DMS53 treated with DMSO at 0.1 percent for 48 hours (cell line): ENCODE measurements around the gene COL4A2.

Source experiments
- DNase-seq: peaks from one replicate; lab custom pipeline; 2025; ENCODE audit not compliant: unreplicated experiment; lab: John Stamatoyannopoulos, UW

Gene COL4A2

DNA sequence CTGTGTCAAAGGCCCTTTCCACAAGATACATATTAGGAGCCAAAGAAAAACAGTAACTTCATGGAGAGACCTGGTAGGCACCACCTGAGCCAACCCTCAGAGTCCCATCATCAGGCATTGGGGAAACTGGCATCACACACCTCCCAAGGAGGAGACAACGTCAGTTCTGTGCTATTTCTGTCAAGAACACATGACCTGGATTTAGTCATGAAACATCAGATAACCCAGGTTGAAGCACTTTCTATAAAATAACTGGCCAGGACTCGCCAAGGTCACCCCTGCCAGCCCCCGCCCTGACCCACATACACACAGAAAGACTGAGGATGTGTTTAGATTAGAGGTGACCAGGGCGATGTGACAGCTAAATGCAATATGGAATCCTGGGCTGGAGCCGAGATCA lies 35.8 kb upstream of the COL4A2 start:
- DNase-seq: no peak

DNA sequence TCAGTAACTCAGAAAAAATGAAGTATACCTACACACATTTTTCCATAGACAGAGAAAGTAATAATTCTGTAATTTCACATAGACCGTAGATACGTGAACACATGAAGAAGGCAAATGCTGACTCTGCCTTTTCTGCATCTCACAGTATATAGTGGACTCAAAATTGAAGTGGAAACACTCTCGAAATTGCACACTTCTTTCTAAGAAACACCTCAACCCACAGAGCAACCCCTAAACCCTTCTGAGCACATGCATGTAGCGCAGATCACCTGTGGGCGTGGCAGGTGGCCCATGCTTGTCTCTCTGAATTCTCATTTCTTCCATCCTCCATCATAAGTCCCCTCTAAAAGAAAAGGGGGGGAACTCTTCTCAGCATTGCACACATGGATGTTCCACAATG lies 34.9 kb upstream of the COL4A2 start:
- no peak for DNase-seq

DNA sequence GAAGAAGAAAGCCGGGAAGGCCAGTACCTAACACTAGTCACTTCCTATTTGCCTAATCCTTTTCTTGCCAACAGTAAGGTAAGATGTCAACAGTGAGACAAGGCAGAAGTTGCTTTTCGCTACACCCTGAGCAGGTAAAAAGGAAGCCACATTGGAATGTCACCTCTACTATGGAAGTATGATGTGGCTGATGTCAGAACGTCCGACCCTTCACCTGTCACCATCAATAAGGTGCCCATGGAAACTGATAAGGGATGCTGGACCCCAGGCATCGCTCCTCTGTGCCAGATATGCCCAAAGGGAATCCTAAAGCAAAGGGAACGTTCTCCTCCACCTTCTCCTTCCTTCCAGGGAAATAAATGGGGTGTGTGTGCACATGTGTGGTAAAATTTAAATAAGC lies 34.4 kb upstream of the COL4A2 start:
- no peak for DNase-seq

DNA sequence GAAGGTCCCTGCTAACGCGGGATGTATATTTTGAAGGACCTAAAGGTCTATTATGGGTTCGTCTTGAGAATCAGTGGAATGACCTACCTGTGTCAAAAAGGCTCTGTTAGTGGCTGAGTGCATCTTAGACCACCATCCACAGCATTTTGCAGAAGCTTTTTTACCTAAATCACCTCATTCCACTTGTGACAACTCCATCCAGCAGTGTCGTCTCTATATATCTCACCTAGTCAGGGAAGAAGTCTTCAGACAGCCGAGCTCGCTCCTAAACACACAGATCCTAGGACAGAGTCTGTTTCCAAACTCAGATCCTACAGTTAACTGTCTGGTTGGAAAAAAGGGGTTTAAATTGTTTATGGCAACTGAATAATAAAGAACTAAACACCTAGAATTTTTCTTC lies 33.8 kb upstream of the COL4A2 start:
- DNase-seq: no peak

DNA sequence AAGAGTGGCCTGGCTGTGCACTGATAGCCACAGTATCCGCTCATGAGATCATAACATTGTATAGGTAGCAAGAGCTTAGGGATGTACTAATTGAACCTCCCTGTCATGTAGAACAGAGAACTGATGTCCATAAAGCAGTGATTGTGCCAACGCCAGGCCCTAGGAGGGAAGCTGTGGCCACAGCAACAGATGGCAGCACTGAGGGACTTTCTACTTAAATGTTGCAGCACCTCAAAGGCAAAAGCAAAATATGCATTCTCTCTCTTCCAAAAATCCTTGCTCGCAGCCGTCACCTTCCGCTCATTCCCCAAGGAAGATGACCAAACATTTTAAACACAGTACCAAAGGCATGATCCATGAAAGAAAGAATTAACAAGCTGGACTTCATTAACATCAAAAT lies 32.4 kb upstream of the COL4A2 start:
- no peak for DNase-seq

DNA sequence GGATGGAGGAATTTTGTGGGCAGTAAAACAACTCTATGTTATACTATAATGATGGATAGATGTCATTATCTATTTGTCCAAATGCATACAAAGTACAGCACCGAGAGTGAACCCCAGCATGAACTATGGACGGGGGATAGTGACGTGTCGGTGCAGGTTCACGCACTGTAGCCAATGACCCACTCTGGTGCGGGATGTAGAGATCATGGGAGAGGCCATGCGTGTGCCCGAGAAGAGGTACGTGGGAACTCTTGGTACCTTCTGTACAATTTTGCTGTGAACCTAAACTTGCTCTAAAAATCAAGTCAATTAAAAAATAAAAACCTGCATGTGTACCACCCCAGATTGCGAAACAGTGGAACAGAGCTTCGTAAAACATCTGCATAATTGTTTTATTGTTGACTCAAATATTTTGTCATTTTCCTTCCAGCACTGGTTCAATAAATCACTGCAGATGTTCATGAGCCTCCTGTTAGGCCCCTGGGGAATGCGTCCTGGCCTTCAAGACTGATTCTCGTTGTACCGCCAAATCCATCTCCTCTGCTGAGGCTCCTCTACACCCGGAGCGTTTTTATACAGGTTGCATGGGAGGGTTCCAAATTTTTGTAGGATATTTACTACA lies 31.0 kb upstream of the COL4A2 start:
- DNase-seq: no peak

DNA sequence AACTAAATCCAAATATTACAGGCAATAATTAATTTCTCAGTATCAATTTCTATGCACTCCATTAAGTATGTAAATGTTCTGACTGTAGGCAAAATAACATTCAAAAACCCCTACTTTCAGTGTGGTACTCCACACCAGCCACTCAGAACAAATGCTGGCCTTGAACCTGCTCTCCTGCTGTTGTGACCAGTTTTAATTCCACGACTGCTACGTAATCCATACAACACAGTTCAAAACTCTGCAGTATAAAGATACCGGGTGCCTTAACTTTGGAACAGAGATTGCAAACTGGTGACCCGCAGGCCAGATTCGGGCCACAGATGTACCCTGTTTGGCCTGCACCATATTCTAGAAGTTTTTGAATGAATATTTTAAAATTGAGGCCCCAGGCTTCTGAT lies 30.5 kb upstream of the COL4A2 start:
- no peak for DNase-seq

DNA sequence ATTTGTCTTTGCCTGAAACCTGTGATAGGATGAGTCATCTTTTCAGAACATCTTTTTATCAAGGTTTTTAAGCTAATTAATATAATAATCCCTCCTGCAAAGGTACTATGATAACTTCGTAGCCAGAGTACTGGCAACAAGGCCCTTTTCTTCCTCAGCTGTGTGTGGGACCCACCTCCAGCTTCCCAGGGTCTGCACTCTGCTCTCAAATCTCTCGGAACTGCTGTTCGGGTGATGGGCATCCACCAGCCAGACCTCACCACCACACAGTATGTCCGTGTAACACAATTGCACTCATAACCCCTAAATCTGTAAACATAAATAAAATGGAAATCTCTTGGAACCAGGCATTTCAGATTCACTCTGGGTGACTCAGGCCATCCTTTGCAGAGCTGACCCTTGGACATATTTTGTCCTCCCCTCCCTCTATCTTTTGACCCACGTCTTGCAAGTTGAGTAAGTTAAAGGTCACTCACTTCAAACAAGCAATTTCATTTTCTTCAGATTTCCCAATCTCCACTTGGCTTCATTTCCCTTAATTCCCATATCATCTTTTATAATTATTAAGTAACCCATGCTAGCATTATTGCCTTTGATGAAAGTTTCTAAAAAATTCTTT lies 29.6 kb upstream of the COL4A2 start:
- no peak for DNase-seq

DNA sequence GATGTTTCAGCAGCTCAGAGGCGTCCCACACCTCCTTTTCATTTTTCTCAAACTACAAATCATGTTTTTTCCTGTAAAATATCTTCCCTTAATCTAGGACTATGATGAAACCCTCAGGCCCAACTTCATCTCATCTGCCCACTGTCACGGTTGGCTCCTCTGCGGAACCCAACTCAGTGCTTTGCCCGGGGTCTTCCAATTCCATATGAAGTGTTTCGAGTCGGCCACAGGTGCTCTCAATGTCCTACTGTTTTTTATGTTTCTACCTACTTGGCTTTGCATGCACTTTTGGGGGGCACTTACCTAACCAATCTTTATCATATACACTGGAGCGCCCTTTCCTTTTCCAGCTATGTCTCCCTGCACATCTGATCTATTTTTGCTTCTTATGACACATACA lies 28.2 kb upstream of the COL4A2 start:
- DNase-seq: no peak

DNA sequence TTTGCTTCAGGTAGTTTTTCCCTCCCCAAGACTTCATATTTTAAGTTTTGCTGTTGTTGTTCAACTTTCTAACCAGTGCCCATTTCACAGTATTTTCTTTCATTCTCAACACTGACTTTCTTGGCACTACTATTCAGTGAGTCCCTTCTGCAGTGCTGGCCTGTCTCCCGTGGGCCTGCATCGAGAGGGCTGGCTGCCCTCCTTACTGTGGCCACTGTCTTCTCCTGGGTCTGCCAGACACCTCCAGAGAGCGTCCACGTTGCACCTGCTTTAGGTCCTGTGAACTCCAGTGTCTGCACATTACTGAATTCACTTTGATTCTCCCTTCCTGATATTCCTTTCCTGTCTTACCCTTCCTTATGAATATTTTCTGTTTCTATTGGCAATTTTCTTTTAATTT lies 27.4 kb upstream of the COL4A2 start:
- DNase-seq: no peak

DNA sequence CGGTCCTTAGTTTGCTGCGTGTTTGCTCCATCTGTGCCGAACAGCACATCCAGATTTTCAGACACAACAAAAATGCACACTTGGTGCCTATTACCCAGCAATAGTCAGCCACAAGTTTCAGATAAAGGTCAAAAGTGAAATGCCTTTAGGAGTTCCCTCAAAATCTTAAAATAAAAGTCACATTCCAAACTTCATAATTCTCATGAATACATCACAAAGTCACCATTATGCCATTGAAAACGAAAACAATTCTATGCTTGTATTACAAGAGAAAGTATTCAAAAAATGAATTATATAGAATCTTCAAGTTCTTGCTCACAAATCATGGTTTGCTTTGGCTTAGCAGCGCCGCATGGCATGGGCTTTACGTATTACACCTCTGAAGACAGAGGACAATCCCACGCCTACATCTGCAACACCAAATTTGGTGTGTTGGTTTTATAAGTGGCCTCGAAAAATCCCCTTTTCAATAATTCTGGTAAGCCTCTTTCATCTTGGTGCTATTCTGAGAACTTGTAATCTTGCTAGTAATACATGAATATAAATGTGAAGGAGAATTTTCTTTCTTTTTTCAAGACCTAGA lies 26.8 kb upstream of the COL4A2 start:
- no peak for DNase-seq

DNA sequence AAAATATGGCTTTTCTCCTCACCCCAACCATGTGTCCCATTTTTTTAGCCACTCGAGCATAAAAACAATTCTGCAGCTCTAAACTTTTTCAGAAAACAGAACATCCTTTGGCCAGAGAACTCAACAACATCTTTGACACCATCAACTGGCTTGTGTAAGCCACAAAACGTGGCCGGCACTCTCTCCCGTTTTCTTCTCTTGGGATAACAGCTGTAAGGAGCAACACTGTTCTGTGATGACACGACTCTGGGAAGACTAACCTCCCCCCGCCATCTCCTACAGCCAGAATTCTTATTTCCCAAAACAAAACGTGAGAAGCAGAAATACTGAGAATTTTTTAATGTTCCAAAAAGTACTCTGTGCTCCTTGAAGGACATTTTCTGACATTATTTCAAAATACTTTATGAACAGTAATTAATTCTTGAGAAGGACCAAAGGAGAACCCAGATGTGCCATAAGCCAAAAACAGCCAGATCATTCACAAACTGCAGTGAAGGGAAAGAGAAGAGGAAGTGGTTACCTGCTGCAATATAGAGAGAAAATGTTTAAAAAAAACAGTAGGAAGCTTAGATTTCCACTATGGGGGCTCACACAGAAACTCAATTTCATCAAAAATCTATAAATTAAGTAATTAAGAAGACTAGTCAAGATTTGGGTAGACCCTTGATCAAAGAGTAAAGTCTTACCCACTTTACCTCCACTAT lies 25.9 kb upstream of the COL4A2 start:
- no peak for DNase-seq

DNA sequence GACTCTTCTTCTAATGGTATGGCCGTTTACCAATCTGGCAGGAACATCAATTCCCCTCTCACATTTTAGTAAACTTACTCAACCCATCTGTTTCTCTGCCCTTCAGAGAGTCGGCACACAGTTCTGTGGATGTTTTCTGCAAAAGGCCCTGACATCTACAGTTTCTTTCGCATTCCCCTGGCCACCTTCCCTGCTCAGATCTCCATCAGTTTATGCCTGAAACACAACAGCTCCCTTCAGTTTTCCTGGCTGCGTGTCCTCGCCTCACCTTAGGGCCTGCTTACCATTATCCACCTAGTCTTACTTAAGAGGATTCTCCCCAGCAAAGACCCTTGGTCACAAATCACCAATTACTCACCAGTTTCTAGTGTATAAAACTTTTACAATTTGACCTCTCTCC lies 25.3 kb upstream of the COL4A2 start:
- no peak for DNase-seq

DNA sequence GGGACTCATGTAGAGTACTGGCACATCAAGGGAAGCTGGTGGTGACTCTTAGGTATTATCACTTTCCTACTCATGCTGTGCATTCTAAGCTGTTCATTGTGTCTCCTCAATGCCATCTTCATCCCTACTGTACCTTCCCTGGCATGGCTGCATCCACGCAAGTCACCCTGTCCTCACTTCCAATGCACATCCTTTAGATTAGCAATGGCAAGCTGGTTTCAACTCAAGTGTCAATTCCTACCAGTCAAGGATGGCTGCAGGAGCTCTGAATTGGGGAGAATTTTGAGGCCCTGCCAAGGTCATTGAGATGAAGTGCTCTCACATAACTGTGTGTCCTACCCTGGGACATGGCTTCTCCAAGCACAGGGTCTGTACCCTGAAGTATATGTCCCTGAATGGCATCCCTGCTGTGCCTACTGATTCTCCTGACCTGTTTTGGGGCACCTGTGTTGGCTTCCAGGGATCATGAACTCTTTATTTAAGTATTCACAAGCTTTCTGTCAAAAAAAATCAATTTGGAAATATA lies 24.7 kb upstream of the COL4A2 start:
- DNase-seq: no peak

DNA sequence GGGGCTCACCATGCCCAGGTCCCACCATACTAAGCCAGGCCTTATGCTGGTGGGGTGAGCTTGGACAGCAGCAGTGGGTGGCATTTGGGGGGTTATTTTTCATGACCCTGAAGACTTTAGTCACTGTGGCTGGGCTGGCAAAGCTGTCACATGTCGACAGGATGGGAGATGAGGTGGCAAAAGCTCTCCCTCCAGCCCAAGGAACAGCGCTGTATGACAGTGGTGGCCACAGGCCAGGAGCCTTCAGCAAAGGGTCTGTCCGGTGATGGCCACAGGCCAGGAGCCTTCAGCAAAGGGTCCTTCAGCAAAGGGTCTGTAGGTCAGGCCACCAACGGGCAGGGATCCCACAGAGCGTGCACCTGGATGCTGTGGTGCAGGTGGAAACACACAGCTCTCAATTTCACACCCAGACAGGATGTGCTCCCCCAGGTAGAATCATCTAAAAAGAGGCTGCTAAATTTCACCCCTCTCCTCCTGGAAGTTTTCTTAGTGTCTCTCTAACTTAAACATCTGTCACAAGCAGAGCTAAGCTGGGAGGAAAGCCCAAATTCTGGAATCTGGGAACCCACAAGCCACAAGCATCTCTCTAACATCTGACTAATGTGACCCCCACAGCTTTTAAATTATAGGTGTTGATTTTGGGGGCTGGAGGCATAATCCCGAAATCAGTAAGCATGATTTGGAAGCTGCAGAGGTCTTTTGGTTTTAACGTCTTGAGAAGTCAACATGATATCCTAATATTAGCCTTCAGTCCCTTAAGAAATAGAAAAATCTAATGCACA lies 23.2 kb upstream of the COL4A2 start:
- no peak for DNase-seq

DNA sequence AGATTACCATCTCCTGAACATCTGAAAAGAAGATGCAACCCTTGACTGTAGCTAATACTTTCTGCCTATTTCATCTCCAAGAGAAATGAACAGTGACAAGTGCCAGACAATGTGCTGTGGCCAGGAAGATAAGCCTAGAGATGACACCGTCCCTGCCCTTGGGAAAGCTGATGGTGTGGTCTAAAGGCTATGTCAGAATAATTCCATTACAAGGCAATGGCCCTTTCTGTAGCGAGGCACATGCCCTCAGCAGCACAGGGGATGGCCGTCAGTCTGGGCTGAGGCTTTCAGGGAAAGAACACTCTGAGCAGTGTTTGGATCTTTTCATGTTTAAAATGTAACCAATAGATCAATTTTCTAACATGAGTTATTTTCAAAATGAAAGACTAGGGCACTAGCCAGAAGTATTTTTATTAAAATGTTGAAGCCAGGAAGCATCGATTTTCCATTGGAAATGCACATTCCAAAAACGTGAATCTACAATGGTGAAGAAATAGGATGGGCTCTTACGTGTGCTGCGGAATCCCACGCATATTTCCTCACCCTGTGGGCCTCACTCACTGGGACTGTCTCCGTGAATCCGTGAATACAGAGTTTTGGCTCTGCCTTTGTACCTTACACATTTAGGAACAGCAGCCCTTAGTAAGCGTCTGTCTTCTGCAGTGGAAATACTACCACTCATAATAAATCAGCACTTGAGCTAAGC lies 22.2 kb upstream of the COL4A2 start:
- no peak for DNase-seq

DNA sequence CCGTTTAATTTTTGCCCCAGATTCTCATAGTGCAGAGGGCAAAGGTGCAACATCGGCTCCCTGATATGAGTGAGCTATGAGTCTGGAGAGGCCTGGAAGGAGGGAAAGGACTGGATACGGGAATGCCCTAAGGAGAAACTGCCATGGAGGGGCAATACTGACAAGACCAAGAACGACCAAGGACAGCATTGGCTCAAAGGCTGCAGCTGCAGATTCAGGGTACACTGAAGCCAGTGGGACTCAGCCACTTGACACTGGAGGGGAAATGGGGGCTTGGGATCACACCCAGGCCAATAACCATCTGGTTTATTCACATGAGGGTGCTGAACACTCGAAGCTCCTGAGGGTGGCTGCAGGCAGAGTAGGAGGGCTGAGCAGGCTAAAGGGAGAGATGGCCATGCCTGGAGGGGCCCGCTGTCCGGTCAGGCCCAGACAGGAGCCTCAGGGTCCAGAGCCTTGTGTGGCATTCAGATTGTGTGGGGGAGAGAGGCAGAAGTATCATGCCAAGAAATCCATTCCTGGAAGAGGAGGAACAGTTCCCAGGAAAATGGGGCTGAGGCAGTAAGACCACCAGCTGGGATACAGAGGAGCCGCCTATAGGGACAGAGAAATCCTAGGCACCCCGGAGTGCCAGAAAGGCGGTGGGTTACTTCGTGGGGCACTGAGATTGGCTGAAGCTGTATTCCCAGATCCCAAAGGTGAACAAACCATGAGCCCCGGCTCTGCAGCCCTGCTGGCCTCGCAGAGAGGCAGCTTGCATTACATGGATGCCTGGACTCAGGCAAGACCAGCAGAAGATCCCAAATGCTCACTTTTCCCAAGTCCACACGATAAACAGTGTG lies 20.9 kb upstream of the COL4A2 start:
- DNase-seq: no peak

DNA sequence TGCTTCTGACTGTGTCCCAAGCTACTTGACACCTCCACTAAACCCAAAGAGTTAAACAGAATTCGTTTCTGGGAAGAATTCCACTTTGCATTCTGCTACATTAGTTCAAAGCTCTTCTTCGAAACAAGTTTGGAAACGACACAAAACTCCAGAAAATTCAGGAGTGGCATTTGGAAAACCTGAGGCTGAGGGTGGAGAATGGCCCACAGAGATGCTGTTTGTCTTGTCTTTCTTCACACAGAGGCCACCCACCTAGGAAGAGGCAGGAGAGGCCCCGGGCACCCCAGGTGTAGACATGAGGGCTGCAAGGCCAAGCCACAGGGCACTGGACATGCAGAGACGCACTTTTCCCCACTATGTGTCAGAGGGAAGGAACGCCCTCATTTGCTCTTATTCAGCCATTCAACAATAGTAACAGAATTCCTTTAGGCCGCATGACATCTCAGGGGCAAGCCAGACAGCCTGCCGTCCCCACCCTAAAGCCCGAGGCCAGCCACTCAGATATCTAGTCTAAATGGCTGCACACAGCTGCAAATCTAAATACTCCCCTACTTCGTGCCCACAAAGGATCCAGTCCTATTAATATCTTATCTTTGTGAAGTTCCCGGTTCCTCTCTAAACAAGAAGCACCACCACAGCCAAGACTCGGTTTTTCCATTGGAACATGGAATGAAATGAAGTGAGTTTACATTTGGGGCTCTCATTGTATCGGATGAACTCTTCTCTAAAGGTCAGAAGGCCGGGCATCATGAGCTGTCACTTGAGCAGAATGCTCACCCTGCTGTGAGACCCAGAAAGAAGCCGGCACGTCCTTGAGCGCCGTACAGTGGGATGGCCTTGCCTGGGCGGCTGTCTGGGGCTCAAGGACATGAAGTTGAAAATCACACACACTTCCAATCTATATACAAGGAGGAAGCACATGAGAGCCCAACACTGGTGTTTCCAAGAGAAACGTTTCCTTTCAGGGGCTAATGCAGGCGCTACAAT lies 20.0 kb upstream of the COL4A2 start:
- DNase-seq: no peak

DNA sequence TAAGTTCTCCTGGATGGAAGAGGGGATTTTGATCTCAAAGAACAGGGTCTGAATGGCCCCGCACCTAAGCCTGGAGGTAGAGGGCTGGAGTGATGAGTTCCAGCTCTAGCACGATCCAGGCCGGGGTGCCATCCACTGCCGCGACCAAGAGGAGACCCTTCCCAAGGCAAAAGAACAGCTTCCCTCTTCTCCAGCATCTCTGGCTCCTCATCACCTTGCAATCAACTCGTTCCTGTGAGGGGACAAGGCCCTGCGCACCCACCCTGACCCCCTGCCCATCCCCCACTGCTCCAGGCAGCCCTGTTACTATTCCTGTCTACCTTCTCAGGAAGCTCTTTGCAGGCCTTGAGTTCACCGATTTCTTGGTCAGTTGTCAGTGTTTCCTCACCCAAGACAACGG lies 17.9 kb upstream of the COL4A2 start:
- no peak for DNase-seq
